CD4-positive, alpha-beta T cell treated with Interleukin-21 for 1 hour (primary cell): Measurements from ENCODE around the gene POFUT2.

Experiments used
- DNase-seq: peaks from one replicate; pipeline ENCODE4 v3.0.0-alpha.2; 2020

POFUT2 gene

GRCh38 chr21:45281411-45282282 is 6.0 kb downstream of the POFUT2 start:
- no peak for DNase-seq

DNA sequence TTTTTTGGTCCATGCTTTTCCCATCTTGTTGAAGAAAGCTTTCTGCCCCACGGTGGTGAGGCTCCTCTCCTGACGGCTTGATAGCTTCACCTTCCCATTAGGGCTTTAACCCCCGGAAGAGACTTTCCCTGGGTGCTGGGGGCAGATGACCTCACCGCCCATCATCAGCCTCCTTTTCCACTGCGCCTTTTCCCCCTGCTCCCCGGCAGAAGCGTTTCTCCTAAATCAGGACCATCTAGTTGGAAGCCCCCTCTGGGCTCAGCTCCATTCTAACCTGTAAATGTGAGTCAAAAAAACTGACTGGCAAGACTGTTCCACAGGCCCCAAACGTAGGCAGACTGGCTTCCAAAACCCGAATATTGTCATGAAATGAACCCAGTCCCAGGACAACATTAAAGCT is 6.7 kb downstream of the POFUT2 start:
- no peak for DNase-seq

GRCh38 chr21:45280178-45280821 is 7.4 kb downstream of the POFUT2 start:
- no peak for DNase-seq

GRCh38 chr21:45279446-45280177 is 8.1 kb downstream of the POFUT2 start:
- DNase-seq = no peak

- no peak for DNase-seq
Measured at GRCh38 chr21:45278156-45278911, 9.4 kb downstream of the POFUT2 start.

GRCh38 chr21:45277101-45278045 is 10.3 kb downstream of the POFUT2 start:
- no peak for DNase-seq

- no peak for DNase-seq
Measured at GRCh38 chr21:45276596-45276995, 11.1 kb downstream of the POFUT2 start.

DNA sequence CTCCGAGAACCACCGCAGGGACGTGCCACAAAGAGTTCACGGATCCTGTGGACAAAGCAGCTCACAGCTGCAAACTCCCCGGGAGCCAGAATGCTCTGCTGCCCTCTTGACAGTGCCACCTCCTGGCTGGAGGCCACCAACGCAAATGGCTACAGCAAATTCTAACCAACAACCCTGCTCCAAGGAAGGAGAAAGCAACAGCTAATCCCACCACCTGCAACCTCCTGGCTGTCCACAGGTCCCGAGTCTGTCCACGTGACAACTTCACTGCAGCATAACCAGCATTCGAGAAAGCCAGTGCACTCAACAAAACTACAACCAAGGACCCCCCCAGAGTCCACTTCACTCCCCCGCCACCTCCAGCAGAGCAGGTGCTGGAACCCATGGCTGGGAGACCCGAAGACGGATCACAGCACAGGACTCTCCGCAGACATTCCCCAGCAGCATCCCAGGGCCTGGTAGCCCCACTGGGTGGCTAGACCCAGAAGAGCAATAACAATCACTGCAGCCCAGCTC is 17.3 kb downstream of the POFUT2 start:
- DNase-seq = no peak

GRCh38 chr21:45269861-45270260 is 17.8 kb downstream of the POFUT2 start:
- no peak for DNase-seq

- DNase-seq = no peak
Measured at GRCh38 chr21:45267390-45267760, 20.3 kb downstream of the POFUT2 start.

GRCh38 chr21:45266518-45267389 is 20.9 kb downstream of the POFUT2 start:
- peak; percentile 61 for DNase-seq

DNA sequence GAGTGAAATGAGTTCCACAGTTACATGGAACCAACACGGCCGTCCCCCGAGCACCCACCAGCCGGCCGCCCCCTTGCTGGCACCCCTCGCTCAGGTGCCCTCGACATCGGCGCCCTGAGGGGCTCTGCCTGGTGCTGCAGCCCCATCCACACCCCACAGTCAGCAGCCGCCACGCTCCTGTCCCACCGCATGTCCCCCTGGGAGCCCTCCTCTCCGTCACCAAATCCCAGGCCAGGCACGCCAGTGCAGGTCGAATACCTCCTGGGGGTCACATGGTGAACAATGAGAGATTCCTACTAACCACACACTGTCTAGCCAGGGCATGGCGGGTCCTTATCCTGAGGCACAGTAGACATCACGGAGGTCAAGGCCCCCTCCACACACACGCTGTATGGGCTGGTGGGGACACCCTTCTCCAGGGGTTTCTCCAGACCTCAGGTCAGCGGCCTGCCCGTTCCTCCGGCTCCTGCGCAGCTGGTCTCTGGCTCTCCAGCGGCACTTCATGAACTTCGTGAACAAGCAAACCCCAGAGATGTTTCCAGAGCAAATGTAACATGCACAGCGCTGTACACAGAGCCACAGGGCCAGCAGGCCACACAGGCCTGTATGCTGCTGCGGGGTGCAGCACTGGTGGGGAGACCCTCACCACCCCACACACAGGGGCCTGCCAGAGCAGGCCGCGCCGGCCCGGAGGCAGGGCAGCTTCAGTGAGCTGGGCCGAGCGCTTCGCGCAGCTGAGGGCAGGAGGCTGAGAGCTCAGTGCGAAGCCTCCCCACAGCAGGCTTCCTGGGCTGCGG is 21.8 kb downstream of the POFUT2 start:
- DNase-seq = no peak

- DNase-seq = no peak
Measured at GRCh38 chr21:45264912-45265515, 22.7 kb downstream of the POFUT2 start.

DNA sequence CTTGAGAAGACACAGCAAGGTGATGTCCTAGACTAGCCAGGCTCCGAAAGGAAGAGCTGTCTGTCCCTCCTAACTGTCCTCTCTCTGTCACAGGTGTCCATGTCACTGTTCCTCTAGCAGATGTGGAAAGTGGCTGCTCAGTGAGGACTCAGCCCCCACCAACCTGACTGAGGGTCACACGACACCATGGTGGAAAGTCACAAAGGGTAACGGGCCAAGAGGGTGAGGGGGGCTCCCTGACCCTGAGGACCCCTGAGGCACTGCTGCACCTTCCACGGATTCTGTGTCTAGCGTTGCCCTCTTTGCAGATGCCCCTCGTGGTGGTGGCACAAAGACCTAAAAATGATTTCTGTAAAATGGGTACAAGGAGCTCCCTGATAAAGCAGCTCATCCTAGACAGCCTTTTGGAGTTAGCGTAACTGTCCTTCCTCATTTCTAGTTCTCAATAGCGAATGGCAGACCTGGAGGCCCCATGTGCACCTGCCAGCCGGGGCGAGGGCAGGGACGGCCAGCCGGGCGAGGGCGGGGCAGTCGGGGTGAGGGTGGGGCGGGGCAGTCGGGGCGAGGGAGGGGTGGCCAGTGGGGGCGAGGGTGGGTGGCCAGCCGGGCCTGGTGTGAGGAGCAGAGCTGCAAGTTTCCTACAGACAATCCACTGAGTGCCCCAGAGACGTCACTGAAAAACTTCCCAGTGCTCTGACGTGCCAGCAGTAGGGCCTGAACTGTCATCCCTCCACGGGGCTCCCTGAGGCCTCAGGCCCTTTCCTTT is 23.4 kb downstream of the POFUT2 start:
- DNase-seq = no peak

DNA sequence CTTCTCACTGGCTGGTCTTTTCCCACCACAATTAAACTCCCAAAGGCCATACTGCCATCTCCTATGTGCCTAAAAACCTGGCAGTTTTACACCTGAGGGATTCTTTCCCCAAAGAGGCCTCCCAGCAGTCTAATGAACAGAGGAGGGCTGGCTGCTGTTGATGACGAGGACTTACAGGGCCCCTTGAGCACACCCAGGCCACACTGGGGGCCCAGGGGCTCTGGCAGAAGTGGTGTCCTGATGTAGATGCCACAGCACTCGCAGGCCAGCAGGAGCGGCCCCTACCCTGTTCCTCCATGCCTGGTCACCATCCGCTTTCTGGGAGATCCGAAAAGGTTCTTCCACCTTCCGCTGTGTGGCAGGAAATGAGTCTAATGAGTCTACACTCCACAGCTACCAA is 24.2 kb downstream of the POFUT2 start:
- DNase-seq = no peak

- no peak for DNase-seq
Measured at GRCh38 chr21:45262616-45263015, 25.1 kb downstream of the POFUT2 start.

GRCh38 chr21:45262041-45262581 is 25.6 kb downstream of the POFUT2 start:
- DNase-seq = no peak

GRCh38 chr21:45261093-45261492 is 26.6 kb downstream of the POFUT2 start:
- DNase-seq = no peak
